ENCODE measurements around the gene ASXL1. TPM values are rescaled to one million over a fixed set of nuclear protein-coding genes. Genes with fewer than 3 reads are reported as not detected.
"Not testable (repeated sequence)": the region's sequence is repeated elsewhere in the genome, so short reads cannot be mapped to it uniquely, and the experiment has no call there.

ASXL1 gene
- total and polyA plus RNA-seq, 2 experiments from 2014 or later = 10.4 to 29.0 TPM

DNA sequence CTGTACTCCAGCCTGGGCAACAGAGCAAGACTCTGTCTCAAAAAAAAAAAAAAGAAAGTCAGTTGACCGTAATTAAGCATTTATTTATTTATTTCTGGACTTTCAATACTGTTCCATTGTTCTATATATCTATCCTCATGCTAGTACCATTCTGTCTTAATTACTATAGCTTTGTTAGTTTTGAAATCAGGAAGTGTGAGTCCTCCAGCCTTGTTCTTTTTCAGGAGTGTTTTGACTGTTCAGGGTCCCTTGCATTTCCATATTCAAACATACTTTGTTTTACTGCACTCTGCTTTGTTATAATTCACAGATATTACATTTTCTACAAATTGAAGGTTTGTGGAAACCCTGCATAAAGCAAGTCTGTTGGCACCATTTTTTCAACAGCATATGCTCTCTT lies 36.7 kb upstream of the ASXL1 start (continued):
- TF ChIP-seq, protein P1, sequence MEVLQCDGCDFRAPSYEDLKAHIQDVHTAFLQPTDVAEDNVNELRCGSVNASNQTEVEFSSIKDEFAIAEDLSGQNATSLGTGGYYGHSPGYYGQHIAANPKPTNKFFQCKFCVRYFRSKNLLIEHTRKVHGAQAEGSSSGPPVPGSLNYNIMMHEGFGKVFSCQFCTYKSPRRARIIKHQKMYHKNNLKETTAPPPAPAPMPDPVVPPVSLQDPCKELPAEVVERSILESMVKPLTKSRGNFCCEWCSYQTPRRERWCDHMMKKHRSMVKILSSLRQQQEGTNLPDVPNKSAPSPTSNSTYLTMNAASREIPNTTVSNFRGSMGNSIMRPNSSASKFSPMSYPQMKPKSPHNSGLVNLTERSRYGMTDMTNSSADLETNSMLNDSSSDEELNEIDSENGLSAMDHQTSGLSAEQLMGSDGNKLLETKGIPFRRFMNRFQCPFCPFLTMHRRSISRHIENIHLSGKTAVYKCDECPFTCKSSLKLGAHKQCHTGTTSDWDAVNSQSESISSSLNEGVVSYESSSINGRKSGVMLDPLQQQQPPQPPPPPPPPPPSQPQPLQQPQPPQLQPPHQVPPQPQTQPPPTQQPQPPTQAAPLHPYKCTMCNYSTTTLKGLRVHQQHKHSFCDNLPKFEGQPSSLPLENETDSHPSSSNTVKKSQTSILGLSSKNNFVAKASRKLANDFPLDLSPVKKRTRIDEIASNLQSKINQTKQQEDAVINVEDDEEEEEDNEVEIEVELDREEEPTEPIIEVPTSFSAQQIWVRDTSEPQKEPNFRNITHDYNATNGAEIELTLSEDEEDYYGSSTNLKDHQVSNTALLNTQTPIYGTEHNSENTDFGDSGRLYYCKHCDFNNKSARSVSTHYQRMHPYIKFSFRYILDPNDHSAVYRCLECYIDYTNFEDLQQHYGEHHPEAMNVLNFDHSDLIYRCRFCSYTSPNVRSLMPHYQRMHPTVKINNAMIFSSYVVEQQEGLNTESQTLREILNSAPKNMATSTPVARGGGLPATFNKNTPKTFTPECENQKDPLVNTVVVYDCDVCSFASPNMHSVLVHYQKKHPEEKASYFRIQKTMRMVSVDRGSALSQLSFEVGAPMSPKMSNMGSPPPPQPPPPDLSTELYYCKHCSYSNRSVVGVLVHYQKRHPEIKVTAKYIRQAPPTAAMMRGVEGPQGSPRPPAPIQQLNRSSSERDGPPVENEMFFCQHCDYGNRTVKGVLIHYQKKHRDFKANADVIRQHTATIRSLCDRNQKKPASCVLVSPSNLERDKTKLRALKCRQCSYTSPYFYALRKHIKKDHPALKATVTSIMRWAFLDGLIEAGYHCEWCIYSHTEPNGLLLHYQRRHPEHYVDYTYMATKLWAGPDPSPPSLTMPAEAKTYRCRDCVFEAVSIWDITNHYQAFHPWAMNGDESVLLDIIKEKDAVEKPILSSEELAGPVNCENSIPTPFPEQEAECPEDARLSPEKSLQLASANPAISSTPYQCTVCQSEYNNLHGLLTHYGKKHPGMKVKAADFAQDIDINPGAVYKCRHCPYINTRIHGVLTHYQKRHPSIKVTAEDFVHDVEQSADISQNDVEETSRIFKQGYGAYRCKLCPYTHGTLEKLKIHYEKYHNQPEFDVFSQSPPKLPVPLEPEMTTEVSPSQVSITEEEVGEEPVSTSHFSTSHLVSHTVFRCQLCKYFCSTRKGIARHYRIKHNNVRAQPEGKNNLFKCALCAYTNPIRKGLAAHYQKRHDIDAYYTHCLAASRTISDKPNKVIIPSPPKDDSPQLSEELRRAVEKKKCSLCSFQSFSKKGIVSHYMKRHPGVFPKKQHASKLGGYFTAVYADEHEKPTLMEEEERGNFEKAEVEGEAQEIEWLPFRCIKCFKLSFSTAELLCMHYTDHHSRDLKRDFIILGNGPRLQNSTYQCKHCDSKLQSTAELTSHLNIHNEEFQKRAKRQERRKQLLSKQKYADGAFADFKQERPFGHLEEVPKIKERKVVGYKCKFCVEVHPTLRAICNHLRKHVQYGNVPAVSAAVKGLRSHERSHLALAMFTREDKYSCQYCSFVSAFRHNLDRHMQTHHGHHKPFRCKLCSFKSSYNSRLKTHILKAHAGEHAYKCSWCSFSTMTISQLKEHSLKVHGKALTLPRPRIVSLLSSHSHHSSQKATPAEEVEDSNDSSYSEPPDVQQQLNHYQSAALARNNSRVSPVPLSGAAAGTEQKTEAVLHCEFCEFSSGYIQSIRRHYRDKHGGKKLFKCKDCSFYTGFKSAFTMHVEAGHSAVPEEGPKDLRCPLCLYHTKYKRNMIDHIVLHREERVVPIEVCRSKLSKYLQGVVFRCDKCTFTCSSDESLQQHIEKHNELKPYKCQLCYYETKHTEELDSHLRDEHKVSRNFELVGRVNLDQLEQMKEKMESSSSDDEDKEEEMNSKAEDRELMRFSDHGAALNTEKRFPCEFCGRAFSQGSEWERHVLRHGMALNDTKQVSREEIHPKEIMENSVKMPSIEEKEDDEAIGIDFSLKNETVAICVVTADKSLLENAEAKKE (CRISPR knock-in tag; IDR thresholded peaks at IDR 0.05) = no peak
- TF ChIP-seq EZH2 (IDR thresholded peaks at IDR 0.05; ENCODE audit: low read depth, unreplicated experiment) (no peak), ZNF114 (CRISPR knock-in tag; IDR thresholded peaks at IDR 0.05) (no peak), CREB1 (CRISPR knock-in tag; IDR thresholded peaks at IDR 0.05; ENCODE audit: low read depth) (no peak), JUNB (IDR thresholded peaks at IDR 0.05; ENCODE audit: unreplicated experiment) (no peak)
- TF ChIP-seq, protein P2, sequence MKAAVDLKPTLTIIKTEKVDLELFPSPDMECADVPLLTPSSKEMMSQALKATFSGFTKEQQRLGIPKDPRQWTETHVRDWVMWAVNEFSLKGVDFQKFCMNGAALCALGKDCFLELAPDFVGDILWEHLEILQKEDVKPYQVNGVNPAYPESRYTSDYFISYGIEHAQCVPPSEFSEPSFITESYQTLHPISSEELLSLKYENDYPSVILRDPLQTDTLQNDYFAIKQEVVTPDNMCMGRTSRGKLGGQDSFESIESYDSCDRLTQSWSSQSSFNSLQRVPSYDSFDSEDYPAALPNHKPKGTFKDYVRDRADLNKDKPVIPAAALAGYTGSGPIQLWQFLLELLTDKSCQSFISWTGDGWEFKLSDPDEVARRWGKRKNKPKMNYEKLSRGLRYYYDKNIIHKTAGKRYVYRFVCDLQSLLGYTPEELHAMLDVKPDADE (IDR thresholded peaks at IDR 0.05) = no peak
- TF ChIP-seq, protein P3, sequence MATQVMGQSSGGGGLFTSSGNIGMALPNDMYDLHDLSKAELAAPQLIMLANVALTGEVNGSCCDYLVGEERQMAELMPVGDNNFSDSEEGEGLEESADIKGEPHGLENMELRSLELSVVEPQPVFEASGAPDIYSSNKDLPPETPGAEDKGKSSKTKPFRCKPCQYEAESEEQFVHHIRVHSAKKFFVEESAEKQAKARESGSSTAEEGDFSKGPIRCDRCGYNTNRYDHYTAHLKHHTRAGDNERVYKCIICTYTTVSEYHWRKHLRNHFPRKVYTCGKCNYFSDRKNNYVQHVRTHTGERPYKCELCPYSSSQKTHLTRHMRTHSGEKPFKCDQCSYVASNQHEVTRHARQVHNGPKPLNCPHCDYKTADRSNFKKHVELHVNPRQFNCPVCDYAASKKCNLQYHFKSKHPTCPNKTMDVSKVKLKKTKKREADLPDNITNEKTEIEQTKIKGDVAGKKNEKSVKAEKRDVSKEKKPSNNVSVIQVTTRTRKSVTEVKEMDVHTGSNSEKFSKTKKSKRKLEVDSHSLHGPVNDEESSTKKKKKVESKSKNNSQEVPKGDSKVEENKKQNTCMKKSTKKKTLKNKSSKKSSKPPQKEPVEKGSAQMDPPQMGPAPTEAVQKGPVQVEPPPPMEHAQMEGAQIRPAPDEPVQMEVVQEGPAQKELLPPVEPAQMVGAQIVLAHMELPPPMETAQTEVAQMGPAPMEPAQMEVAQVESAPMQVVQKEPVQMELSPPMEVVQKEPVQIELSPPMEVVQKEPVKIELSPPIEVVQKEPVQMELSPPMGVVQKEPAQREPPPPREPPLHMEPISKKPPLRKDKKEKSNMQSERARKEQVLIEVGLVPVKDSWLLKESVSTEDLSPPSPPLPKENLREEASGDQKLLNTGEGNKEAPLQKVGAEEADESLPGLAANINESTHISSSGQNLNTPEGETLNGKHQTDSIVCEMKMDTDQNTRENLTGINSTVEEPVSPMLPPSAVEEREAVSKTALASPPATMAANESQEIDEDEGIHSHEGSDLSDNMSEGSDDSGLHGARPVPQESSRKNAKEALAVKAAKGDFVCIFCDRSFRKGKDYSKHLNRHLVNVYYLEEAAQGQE (IDR thresholded peaks at IDR 0.05; ENCODE audit: unreplicated experiment) = no peak

DNA sequence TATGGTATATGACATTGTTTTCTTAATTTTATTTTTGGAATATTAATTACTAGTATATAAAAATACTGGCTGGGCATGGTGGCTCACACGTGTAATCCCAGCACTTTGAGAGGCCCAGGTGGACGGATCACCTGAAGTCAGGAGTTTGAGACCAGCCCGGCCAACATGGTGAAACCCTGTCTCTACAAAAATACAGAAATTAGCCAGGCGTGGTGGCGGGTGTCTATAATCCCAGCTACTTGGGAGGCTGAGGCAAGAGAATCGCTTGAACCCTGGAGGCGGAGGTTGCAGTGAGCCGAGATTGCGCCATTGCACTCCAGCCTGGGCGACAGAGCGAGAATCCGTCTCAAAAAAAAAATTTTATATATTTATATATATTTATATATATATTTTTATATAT lies 35.9 kb upstream of the ASXL1 start:
- not testable (repeated sequence) for H3K4me1 ChIP-seq (ENCODE audit: insufficient read depth); H3K4me3 Mint-ChIP-seq; DNase-seq (ENCODE audit: low spot score); H3K27ac Mint-ChIP-seq; H3K27ac ChIP-seq (ENCODE audit: low read depth); H3K4me1 Mint-ChIP-seq; H3K36me3 Mint-ChIP-seq (ENCODE audit: low read depth); H3K4me3 ChIP-seq; H3K27me3 Mint-ChIP-seq (ENCODE audit: insufficient read depth, low read depth, poor library complexity); H3K9me2 ChIP-seq (ENCODE audit: insufficient read depth); H2AFZ ChIP-seq; H3K36me3 ChIP-seq (ENCODE audit: insufficient read depth); H3K4me2 ChIP-seq; H3K79me2 ChIP-seq (replicated peaks; ENCODE audit: insufficient read depth); H3K9me3 Mint-ChIP-seq; H3K27me3 ChIP-seq (ENCODE audit: insufficient read depth); ATAC-seq
- H4K20me1 ChIP-seq (replicated peaks; ENCODE audit: insufficient read depth) = peaks cover 25% of the 10 kb centered on the region
- H3F3A ChIP-seq (replicated peaks; ENCODE audit: low read depth) = peaks cover 11% of the 10 kb centered on the region; the same call in 1 of the 2 replicates

DNA sequence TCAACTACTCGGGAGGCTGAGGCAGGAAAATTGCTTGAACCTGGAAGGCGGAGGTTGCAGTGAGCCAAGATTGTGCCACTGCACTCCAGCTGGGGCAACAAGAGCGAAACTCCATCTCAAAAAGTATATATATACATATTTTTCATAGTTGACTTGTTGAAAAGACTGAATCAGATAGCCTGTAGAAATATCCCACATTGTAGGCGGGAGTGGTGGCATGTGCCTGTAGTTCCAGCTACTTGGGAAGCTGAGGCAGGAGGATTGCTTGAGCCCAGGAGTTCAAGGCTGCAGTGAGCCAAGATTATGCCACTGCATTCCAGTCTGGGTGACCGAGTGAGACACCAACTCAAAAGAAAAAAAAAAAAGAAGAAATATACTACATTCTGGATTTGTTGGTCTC lies 34.4 kb upstream of the ASXL1 start:
- H4K20me1 ChIP-seq (replicated peaks; ENCODE audit: insufficient read depth) = peaks cover 24% of the 10 kb centered on the region
- not testable (repeated sequence) for H3K4me1 ChIP-seq (ENCODE audit: insufficient read depth); H3K36me3 ChIP-seq (ENCODE audit: insufficient read depth); H3K9me2 ChIP-seq (ENCODE audit: insufficient read depth); H3K9me3 Mint-ChIP-seq; H3K27me3 ChIP-seq (ENCODE audit: insufficient read depth); H3K4me3 ChIP-seq; H3K36me3 Mint-ChIP-seq (ENCODE audit: low read depth); H3K79me2 ChIP-seq (replicated peaks; ENCODE audit: insufficient read depth); H3K27me3 Mint-ChIP-seq (ENCODE audit: insufficient read depth, low read depth, poor library complexity); H3K4me2 ChIP-seq; ATAC-seq; H3K27ac Mint-ChIP-seq; H3K27ac ChIP-seq (ENCODE audit: low read depth); H3K4me1 Mint-ChIP-seq; H2AFZ ChIP-seq; DNase-seq (ENCODE audit: low spot score); H3K4me3 Mint-ChIP-seq
- H3F3A ChIP-seq (replicated peaks; ENCODE audit: low read depth) = peaks cover 11% of the 10 kb centered on the region; the same call in 1 of the 2 replicates

All from GM23338 (cell line).